HCT116 (cell line): ENCODE data around the gene ANGPTL4. TPM values are rescaled to one million over a fixed set of nuclear protein-coding genes. Genes with fewer than 3 reads are reported as not detected.
A peak's percentile ranks its signal among the peaks of the same experiment; 100 is the strongest.

ENCODE experiments used
- ATAC-seq: fragments of 200-7000 bp; cut with Tn5 transposase; 2 replicates; pipeline ENCODE4 v1.9.1; 2020; ENCODE audit warnings: mild to moderate bottlenecking, moderate library complexity
- BruUV-seq: library from RNA; stranded (reverse); fragments of 400-500 nt; replicated peaks from 2 replicates; lab custom pipeline; 2021; lab: Mats Ljungman, UMichigan
- CTCF ChIA-PET: fragments of 300-600 bp; sonication (Branson Sonifier 250); formaldehyde crosslinking; loops from one replicate; lab custom pipeline; 2021; ENCODE audit warnings: antibody characterized with exemption; lab: Charles Lee
- POLR2A ChIA-PET: fragments of 300-600, 350-600 bp; sonication (Branson Sonifier 250); formaldehyde crosslinking; loops from one replicate; lab custom pipeline; 2021; ENCODE audit warnings: antibody characterized with exemption; lab: Charles Lee
- RAD21 ChIA-PET, 2 experiments: fragments of 300-600 bp; sonication (Branson Sonifier 250); formaldehyde crosslinking; loops; one replicate each; lab custom pipeline; 2023; ENCODE audit warnings: low total read pairs in 2 of 2; ENCODE audit not compliant: uncharacterized antibody in 2 of 2, unreplicated experiment in 2 of 2, low non-redundant PET in 1 of 2; lab: Charles Lee
- DNase-seq: peaks from one replicate; pipeline ENCODE4 v3.0.0-alpha.2; 2010; ENCODE audit warnings: low read depth, low spot score
- H2AFZ ChIP-seq: fragments of 200-600 bp; shearing (Covaris generic), sonication (generic); 2 replicates; pipeline ENCODE4 v1.6.1; 2017; ENCODE audit warnings: low read depth, mixed run types, mixed read lengths, antibody characterized with exemption, low read length; ENCODE audit not compliant: poor library complexity, severe bottlenecking
- H3K27ac ChIP-seq: 2 replicates; pipeline ENCODE4 v1.5.1; 2012; ENCODE audit warnings: low read depth, low read length
- H3K27me3 ChIP-seq: fragments of 200-600 bp; sonication (generic); 2 replicates; pipeline ENCODE4 v1.6.1; 2016; ENCODE audit warnings: mixed run types, low read length, mixed read lengths; ENCODE audit not compliant: insufficient read depth
- H3K36me3 ChIP-seq, 2 experiments: fragments of 200-500 bp in 1 of 2; fragments of 200-600 bp in 1 of 2; sonication (Bioruptor generic) in 1 of 2; sonication (generic) in 1 of 2; 2 replicates each; pipeline versions ENCODE4 v1.5.1 to v1.6.1; 2014 to 2016; ENCODE audit warnings: low read length in 2 of 2, inconsistent platforms in 1 of 2, mixed read lengths in 1 of 2, mixed run types in 1 of 2; ENCODE audit not compliant: insufficient read depth in 2 of 2, control insufficient read depth in 1 of 2
- H3K4me1 ChIP-seq, 2 experiments: fragments of 200-600 bp in 1 of 2; sonication (generic) in 1 of 2; 2 replicates each; pipeline versions ENCODE4 v1.5.1 to v1.6.1; 2012 to 2017; ENCODE audit warnings: low read length in 2 of 2, inconsistent platforms in 1 of 2, mild to moderate bottlenecking in 1 of 2, mixed read lengths in 1 of 2, mixed run types in 1 of 2, moderate library complexity in 1 of 2; ENCODE audit not compliant: insufficient read depth in 2 of 2, control insufficient read depth in 1 of 2
- H3K4me2 ChIP-seq: fragments of 200-600 bp; sonication (generic); 2 replicates; pipeline ENCODE4 v1.6.1; 2017; ENCODE audit warnings: mixed run types, low read length, mixed read lengths
- H3K4me3 ChIP-seq, 2 experiments: fragments of 200-600 bp in 1 of 2; sonication (generic) in 1 of 2; replicated peaks in 1 of 2; 2 replicates each; pipeline ENCODE4 v1.5.1; 2011 to 2016; ENCODE audit warnings: low read length in 2 of 2, control low read depth in 1 of 2, low read depth in 1 of 2, mild to moderate bottlenecking in 1 of 2, mixed read lengths in 1 of 2, mixed run types in 1 of 2
- H3K79me2 ChIP-seq: fragments of 200-600 bp; sonication (generic); 2 replicates; pipeline ENCODE4 v1.6.1; 2017; ENCODE audit warnings: mild to moderate bottlenecking, mixed run types, low read length, moderate library complexity, mixed read lengths; ENCODE audit not compliant: insufficient read depth
- H3K9ac ChIP-seq: fragments of 200-600 bp; sonication (generic); 2 replicates; pipeline ENCODE4 v1.6.1; 2016; ENCODE audit warnings: low read length, mixed read lengths
- H3K9me2 ChIP-seq: fragments of 200-600 bp; sonication (generic), shearing (Covaris generic); 2 replicates; pipeline ENCODE4 v1.6.1; 2017; ENCODE audit warnings: mixed run types, mild to moderate bottlenecking, moderate library complexity; ENCODE audit not compliant: insufficient read depth
- H3K9me3 ChIP-seq, 2 experiments: fragments of 200-500 bp in 1 of 2; fragments of 200-600 bp in 1 of 2; sonication (Bioruptor generic) in 1 of 2; sonication (generic) in 1 of 2; 2 replicates each; pipeline ENCODE4 v1.6.1; 2014 to 2017; ENCODE audit warnings: low read length in 2 of 2, mixed read lengths in 2 of 2, inconsistent platforms in 1 of 2, low read depth in 1 of 2, mild to moderate bottlenecking in 1 of 2, mixed run types in 1 of 2, moderate library complexity in 1 of 2; ENCODE audit not compliant: control insufficient read depth in 1 of 2, insufficient read depth in 1 of 2
- H4K20me1 ChIP-seq: fragments of 200-600 bp; sonication (generic), shearing (Covaris generic); 2 replicates; pipeline ENCODE4 v1.6.1; 2017; ENCODE audit warnings: mixed run types, mild to moderate bottlenecking, moderate library complexity; ENCODE audit not compliant: insufficient read depth
- MAX ChIP-seq: IDR thresholded peaks from 2 replicates; pipeline ENCODE4 v1.6.1; 2012
- POLR2AphosphoS5 ChIP-seq: IDR thresholded peaks from 2 replicates; pipeline ENCODE4 v1.6.1; 2011; ENCODE audit warnings: mild to moderate bottlenecking, low read depth, low read length, moderate library complexity
- RAD21 ChIP-seq: IDR thresholded peaks from 2 replicates; pipeline ENCODE4 v1.6.1; 2012; ENCODE audit warnings: low read depth, mild to moderate bottlenecking
- intact Hi-C: fragments of 100-400 bp; cut with micrococcal nuclease; formaldehyde crosslinking; loops from 2 replicates; pipeline ENCODE4 v1.10.0; 2022
- total RNA-seq: library from RNA; stranded (reverse); gene quantifications from one replicate; pipeline ENCODE4 v1.2.1, GENCODE V29; 2021; ENCODE audit not compliant: unreplicated experiment
- TF ChIP-seq, protein P1 (sequence below), 3 experiments: fragments of 200-600 bp in 1 of 3; sonication (generic) in 1 of 3; IDR thresholded peaks in 2 of 3; conservative IDR thresholded peaks in 1 of 3; 2 replicates each; pipeline ENCODE4 v1.5.1; 2012 to 2017; ENCODE audit warnings: low read depth in 2 of 3, low read length in 2 of 3, antibody characterized with exemption in 1 of 3, borderline replicate concordance in 1 of 3, control low read depth in 1 of 3, mild to moderate bottlenecking in 1 of 3, mixed read lengths in 1 of 3, mixed run types in 1 of 3, moderate library complexity in 1 of 3; ENCODE audit not compliant: insufficient read depth in 1 of 3

The ANGPTL4 gene
- total RNA-seq, 1 experiment from 2014 or later, result 54.8 TPM

GRCh38 chr19:8335343-8336071 lies 28.4 kb upstream of the ANGPTL4 start:
- Histone ChIP-seq H3K9me2 (no peaks in the 10 kb centered on the region), H3K79me2 (peaks cover 15% of the 10 kb centered on the region), H3K27ac (peak overlapping the region; percentile 100), H3K9me3 (no peaks in the 10 kb centered on the region), H4K20me1 (no peaks in the 10 kb centered on the region), H2AFZ (peak overlapping the region; percentile 32), H3K27me3 (no peaks in the 10 kb centered on the region), H3K4me1 (peaks cover 18 to 31% of the 10 kb centered on the region in 2 experiments), H3K9ac (peak overlapping the region; percentile 90), H3K36me3 (no peaks in the 10 kb centered on the region), H3K4me3 (peak overlapping the region; percentile 40 to 82), H3K4me2 (peak overlapping the region; percentile 97)
- CTCF ChIA-PET, result interaction anchor here (0.9 to 3.5 kb wide), 16 partner anchors 9 to 415 kb away, joined by 3 to 21 read pairs (median 4); partner anchors contain the start of genes SNAPC2 and TIMM44
- TF ChIP-seq, protein P1, sequence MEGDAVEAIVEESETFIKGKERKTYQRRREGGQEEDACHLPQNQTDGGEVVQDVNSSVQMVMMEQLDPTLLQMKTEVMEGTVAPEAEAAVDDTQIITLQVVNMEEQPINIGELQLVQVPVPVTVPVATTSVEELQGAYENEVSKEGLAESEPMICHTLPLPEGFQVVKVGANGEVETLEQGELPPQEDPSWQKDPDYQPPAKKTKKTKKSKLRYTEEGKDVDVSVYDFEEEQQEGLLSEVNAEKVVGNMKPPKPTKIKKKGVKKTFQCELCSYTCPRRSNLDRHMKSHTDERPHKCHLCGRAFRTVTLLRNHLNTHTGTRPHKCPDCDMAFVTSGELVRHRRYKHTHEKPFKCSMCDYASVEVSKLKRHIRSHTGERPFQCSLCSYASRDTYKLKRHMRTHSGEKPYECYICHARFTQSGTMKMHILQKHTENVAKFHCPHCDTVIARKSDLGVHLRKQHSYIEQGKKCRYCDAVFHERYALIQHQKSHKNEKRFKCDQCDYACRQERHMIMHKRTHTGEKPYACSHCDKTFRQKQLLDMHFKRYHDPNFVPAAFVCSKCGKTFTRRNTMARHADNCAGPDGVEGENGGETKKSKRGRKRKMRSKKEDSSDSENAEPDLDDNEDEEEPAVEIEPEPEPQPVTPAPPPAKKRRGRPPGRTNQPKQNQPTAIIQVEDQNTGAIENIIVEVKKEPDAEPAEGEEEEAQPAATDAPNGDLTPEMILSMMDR (IDR thresholded peaks at IDR 0.05 in 2 of 3, conservative IDR thresholded peaks at IDR 0.05 in 1 of 3; ENCODE audit: borderline replicate concordance in 1 of 3, insufficient read depth in 1 of 3, low read depth in 2 of 3, low read length in 2 of 3), result peak in 2 of 3 experiments; percentile 58 to 59; a peak in 4 of 6 replicates
- TF ChIP-seq MAX (no peak; the same call in 1 of the 2 replicates), RAD21 (no peak), POLR2AphosphoS5 (peak; percentile 2; the same call in 1 of the 2 replicates)
- no peak for DNase-seq
- intact Hi-C loops, result loop anchor here (10.0 kb wide), 1 partner anchor 181 kb away; no protein-coding TSS in a partner anchor
- BruUV-seq, result no TSS peak
- POLR2A ChIA-PET, result interaction anchor here (0.6 to 4.5 kb wide), 9 partner anchors 8 to 178 kb away, joined by 3 to 37 read pairs (median 4); partner anchors contain the start of genes HNRNPM, KANK3, NDUFA7 and RAB11B
- peak; percentile 75 for ATAC-seq
- RAD21 ChIA-PET, result interaction anchor here (0.6 to 0.8 kb wide), 3 partner anchors 19 to 318 kb away, joined by 3 read pairs; no protein-coding TSS in a partner anchor
